ENCODE results near the gene ATF7. TPM values are rescaled to one million over a fixed set of nuclear protein-coding genes. Genes with fewer than 3 reads are reported as not detected.

ATF7 gene
- total RNA-seq, 2 donors from 2014 or later, result 37.9 to 46.7 TPM

GRCh38 chr12:53478865-53479264 is 147.3 kb downstream of the ATF7 start:
- Histone ChIP-seq H3K4me3 (no peak overlapping the region), H3K9me3 (no peaks in the 10 kb centered on the region), H3K27ac (no peak overlapping the region), H3K4me1 (replicated peaks) (peaks cover 9% of the 10 kb centered on the region), H3K27me3 (replicated peaks; ENCODE audit: insufficient read depth) (no peaks in the 10 kb centered on the region), H3K36me3 (peaks cover 8 to 9% of the 10 kb centered on the region in 2 donors)
- TF ChIP-seq POLR2A (IDR thresholded peaks at IDR 0.05), result no peak
- TF ChIP-seq POLR2AphosphoS5 (IDR thresholded peaks at IDR 0.05), result no peak
- no peak for TF ChIP-seq CTCF (IDR thresholded peaks at IDR 0.05)
- DNase-seq (ENCODE audit: low spot score), result no peak
- WGBS, result 40% methylated on average over 1 of the region's 1 CpG
- intact Hi-C loops (cut with DNase I), result no loop called here

GRCh38 chr12:53476769-53477209 is 149.4 kb downstream of the ATF7 start:
- Histone ChIP-seq H3K27ac (no peak overlapping the region), H3K4me3 (no peak overlapping the region), H3K4me1 (replicated peaks) (peaks cover 14% of the 10 kb centered on the region), H3K27me3 (replicated peaks; ENCODE audit: insufficient read depth) (no peaks in the 10 kb centered on the region), H3K36me3 (peaks cover 8 to 10% of the 10 kb centered on the region in 2 donors), H3K9me3 (no peaks in the 10 kb centered on the region)
- intact Hi-C loops (cut with DNase I), result no loop called here
- WGBS, result 57% methylated on average over 2 of the region's 2 CpGs
- no peak for DNase-seq (ENCODE audit: low spot score)
- TF ChIP-seq CTCF (IDR thresholded peaks at IDR 0.05) (peak in 1 of 4 experiments; percentile 12), POLR2AphosphoS5 (IDR thresholded peaks at IDR 0.05) (no peak)

DNA sequence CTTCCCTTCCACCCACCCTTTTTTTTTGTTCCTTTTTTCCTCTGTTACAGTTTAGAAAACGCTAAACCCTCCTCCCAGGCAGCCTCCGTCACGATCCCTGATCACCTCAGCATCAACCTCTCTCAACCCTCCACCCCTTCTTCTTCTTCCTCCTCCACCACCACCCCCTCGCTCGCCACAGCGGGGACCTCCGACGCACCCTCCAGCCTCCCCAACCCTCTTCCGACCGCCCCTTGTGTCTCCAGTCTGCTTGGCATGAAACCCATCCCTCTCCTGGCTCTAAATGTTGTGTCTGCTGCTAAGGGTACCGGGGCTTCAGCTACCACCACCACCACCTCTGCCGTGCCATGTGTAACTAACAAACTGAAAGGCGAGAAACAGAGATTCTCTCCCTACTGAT is 151.4 kb downstream of the ATF7 start:
- 64% methylated on average over 13 of the region's 13 CpGs for WGBS
- intact Hi-C loops (cut with DNase I), result no loop called here
- Histone ChIP-seq H3K27me3 (replicated peaks; ENCODE audit: insufficient read depth) (no peaks in the 10 kb centered on the region), H3K9me3 (no peaks in the 10 kb centered on the region), H3K4me1 (replicated peaks) (peaks cover 14% of the 10 kb centered on the region), H3K4me3 (no peak overlapping the region), H3K27ac (peak overlapping the region in 1 of 2 donors; percentile 0), H3K36me3 (peaks cover 7 to 12% of the 10 kb centered on the region in 2 donors)
- TF ChIP-seq CTCF (IDR thresholded peaks at IDR 0.05) (no peak), POLR2A (IDR thresholded peaks at IDR 0.05) (no peak), POLR2AphosphoS5 (IDR thresholded peaks at IDR 0.05) (no peak)
- DNase-seq (ENCODE audit: low spot score), result no peak

DNA sequence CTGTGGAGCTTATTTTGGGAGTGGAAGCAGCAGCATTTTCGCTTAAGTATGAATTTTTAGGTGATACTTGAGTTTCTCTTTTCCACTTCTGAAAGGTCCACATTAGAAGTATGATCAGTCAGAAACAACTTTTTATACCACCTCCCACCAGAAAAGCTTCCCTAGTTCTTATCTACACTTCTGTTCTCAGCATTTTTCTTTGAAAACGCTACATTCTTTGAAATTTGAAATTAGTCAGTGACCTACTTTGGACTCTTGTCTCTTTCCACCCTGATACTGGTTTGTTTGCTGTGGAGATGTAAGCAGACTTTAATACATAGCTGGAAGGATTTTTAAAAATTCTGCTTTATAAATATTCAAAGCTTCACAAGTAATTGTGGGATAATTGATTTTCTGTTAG is 152.1 kb downstream of the ATF7 start:
- H3K27ac ChIP-seq, result no peak overlapping the region
- H3K4me3 ChIP-seq, result no peak overlapping the region
- no peaks in the 10 kb centered on the region for H3K27me3 ChIP-seq (replicated peaks; ENCODE audit: insufficient read depth)
- WGBS, result 79% methylated on average over 2 of the region's 2 CpGs
- H3K4me1 ChIP-seq (replicated peaks), result peaks cover 14% of the 10 kb centered on the region
- intact Hi-C loops (cut with DNase I), result no loop called here
- no peaks in the 10 kb centered on the region for H3K9me3 ChIP-seq
- no peak for TF ChIP-seq POLR2A (IDR thresholded peaks at IDR 0.05)
- no peak for TF ChIP-seq POLR2AphosphoS5 (IDR thresholded peaks at IDR 0.05)
- no peak for TF ChIP-seq CTCF (IDR thresholded peaks at IDR 0.05)
- peaks cover 10 to 19% of the 10 kb centered on the region in 2 donors for H3K36me3 ChIP-seq
- no peak for DNase-seq (ENCODE audit: low spot score)

GRCh38 chr12:53472056-53472582 is 154.1 kb downstream of the ATF7 start:
- TF ChIP-seq CTCF (IDR thresholded peaks at IDR 0.05) (no peak), POLR2AphosphoS5 (IDR thresholded peaks at IDR 0.05) (no peak), POLR2A (IDR thresholded peaks at IDR 0.05) (no peak)
- Histone ChIP-seq H3K27ac (no peak overlapping the region), H3K9me3 (no peaks in the 10 kb centered on the region), H3K4me1 (replicated peaks) (peaks cover 14% of the 10 kb centered on the region), H3K4me3 (no peak overlapping the region), H3K36me3 (peaks cover 19 to 23% of the 10 kb centered on the region in 2 donors), H3K27me3 (replicated peaks; ENCODE audit: insufficient read depth) (no peaks in the 10 kb centered on the region)
- WGBS, result 96% methylated on average over 1 of the region's 1 CpG
- no peak for DNase-seq (ENCODE audit: low spot score)
- intact Hi-C loops (cut with DNase I), result no loop called here
